ENCODE measurements around the gene C4orf54.

- TF ChIP-seq, protein P1, sequence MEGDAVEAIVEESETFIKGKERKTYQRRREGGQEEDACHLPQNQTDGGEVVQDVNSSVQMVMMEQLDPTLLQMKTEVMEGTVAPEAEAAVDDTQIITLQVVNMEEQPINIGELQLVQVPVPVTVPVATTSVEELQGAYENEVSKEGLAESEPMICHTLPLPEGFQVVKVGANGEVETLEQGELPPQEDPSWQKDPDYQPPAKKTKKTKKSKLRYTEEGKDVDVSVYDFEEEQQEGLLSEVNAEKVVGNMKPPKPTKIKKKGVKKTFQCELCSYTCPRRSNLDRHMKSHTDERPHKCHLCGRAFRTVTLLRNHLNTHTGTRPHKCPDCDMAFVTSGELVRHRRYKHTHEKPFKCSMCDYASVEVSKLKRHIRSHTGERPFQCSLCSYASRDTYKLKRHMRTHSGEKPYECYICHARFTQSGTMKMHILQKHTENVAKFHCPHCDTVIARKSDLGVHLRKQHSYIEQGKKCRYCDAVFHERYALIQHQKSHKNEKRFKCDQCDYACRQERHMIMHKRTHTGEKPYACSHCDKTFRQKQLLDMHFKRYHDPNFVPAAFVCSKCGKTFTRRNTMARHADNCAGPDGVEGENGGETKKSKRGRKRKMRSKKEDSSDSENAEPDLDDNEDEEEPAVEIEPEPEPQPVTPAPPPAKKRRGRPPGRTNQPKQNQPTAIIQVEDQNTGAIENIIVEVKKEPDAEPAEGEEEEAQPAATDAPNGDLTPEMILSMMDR (IDR thresholded peaks at IDR 0.05) = no peak
- TF ChIP-seq POLR2A (IDR thresholded peaks at IDR 0.05) = no peak
Measured at GRCh38 chr4:99665983-99666382, 8.4 kb upstream of the C4orf54 start.

Data from right lobe of liver (tissue), 4 donors.